Stimulated activated CD8-positive, alpha-beta memory T cell treated with anti-CD3 and anti-CD28 coated beads, Interleukin-15, amount 100 ng/mL, for 4 hours (primary cell): Measurements from ENCODE around the gene KDM4C.
"Not testable (repeated sequence)": the region's sequence is repeated elsewhere in the genome, so short reads cannot be mapped to it uniquely, and the experiment has no call there.

Experiments used
- DNase-seq, 2 donors: peaks; one replicate each; pipeline ENCODE4 v3.0.0-alpha.2; 2020; ENCODE audit warnings: low read depth in 2 of 2

The KDM4C gene

DNA sequence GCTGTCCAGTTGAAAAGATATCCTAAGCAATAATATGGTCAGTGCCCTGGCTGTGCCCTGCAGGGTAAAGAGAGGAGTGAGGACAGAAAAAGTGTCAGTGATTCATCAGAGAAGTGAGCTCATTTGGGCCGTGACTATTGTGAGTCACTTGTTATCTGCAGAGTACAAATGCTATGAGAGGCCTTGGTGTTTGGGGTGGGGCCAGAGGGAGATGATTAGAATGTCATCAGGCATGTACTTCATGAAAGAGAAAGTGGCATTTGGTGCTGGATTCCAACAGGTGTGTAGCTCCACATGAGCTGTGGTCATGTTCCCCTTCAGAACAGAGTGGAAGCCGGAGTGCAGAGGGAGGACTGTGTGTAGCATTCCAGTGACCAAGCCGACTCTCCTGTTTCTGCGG, 174.1 kb downstream of the KDM4C start:
- peak in 1 of 2 donors; percentile 11 for DNase-seq

DNA sequence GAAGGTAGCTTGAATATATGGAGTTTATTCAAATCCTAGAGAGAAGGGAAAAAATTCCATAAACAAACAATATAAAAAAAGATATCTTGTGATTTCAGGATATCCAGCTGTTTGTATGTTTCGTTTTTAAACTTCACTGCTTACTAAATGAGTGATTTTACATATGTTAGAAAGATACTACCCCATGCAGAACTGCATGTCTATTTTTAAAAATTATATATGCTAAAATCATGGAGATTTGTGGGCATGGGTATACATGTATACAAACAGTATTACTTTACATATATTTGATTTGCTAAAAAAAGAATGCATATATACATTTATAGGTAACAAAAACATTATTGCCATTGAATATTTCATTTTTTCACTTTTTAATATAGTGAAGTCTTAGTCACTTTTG, 178.3 kb downstream of the KDM4C start:
- no peak for DNase-seq

DNA sequence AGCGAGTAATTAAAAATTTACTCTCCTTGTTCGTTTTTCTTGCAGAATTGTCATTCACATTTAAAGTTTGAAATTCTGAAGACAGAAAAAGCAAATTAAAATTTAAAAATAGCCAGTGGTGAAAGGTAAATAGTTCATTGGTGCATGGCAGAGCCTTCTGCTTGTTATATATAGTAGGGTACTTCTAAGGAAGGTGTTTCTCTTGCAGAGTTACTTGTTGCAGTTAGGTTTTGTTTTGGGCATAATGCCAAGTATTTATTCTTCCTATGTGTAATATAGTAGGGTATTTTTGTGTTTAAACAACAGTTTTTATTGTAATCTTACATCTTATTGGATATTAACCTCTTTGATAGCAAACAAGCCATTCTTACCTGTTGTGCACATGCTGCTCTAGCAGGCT, 179.4 kb downstream of the KDM4C start:
- DNase-seq = no peak

DNA sequence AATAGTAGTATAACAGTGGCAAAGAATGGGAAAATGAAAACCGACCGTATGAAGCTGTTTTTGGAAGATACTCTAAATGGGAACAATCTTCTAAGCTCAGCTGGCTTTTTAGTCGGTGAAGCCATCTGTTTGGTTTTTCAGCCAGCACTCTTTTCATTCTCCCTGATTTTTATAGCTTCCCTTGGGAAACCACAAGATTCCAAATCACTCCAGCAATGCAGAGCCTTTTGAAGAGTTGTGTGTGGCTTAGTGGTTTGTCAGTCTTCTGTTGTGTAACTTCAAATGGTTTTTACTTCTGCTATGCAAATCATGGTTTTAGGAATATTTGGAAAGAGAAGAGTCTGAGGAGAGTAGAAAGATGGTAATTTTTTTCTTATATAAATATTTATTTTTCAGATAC, 180.7 kb downstream of the KDM4C start:
- DNase-seq = no peak

DNA sequence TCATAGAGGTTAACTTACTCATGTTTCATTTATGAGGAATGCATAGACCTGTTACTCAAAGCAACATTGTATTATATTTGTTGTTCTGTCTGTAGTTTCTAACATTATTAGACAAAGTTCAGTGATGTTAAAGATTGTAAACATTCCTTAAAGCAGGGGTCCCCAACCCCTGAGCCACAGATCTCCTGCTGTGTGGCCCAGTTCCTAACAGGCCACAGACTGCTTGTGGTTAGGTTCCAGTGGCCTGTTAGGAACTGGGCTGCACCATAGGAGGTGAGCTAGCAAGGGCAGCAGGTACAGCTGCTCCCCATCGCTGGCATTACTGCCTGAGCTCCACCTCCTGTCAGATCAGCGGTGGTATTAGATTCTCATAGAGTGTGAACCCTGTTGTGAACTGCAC, 181.1 kb downstream of the KDM4C start:
- no peak for DNase-seq

DNA sequence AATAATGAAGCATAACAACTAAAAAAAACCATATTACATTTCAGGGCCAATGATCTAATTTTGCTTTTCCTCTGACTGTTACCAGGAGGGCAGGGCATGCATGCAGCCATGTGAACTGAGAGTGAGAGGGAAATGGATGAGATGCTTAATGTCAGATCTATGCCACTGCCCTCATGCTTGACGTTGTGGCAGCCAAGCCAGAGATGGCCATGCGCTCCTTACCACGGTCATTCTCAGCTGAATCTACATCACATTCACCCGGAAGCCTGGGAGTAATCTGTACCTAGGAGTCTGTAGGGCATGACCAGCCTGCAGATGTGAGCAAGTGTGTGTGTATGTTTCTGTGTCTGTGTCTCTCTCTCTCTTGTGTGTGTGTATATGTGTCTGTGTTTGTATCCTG, 183.7 kb downstream of the KDM4C start:
- no peak for DNase-seq

DNA sequence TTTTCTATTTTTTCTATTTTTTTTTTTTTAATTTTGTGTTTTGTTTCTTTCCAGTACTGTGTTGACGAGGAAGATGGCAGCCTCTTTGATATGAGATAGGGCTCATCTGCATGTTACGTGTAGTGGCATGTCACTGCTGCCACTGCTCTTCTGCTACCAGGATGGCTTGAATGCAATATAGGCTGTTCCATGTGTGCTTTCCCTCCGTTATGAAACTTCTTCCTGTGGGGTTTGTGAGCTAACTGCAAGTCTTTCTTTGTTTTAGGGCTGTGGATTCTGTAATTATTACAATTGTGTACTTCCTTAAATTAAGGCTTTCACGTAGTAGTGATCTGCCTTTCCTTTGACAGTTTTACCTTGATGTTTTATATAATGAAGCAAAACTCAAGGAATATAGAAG, 184.6 kb downstream of the KDM4C start:
- no peak for DNase-seq

DNA sequence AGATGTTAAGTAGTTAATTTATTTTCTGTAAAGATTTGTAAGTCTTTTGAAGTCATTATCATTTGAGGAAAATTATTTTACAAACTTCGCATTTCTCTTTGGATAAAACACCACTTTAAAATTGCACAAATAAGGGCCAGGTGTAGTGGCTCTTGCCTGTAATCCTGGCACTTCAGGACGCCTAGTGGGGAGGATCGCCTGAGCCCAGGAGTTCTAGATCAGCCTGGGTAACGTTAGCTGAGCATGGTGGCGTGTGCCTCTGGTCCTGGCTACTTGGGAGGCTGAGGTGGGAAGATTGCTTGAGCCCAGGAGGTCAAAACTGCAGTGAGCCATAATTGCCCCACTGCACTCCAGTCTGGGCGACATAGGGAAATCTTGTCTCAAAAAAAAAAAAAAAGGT, 185.5 kb downstream of the KDM4C start:
- DNase-seq = no peak

DNA sequence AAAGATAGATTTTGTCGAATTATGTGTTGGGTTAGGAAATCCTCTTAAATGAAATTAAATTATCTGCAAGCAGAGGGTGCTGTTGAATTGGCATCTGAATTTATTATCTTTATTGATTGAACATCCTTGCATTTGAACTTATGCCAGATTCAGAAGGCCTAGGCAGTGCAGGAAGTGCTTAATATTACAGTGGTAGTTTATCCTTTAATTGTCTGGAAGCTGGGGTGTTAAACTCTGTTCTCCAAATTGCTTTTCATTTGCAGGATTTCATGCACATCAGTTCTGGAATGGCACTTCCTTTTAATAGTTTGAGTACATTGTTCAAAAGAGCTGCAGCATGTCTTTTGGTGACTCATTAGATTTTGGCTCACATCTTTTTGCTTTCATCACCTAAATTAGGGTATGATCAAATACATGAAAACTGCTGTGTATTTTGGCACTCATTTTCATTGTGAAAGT, 186.3 kb downstream of the KDM4C start:
- DNase-seq = no peak

DNA sequence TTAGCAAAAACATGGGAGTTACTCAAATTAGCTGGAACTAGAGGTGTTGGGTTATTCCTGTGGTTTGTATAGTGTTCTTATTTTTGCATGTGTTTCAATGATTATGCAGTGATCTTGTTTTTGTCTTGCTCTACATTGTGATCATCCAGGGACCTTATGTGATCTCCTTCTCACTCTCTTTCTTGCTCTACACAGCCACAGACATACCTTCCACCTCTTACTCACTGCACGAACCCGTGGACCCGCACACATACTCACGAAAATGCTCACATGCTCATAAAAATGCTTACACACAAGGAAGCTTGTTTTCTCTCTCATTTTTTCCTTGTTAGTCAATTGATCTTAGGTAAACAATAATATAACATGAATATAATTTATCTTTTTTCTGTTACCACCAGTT, 187.1 kb downstream of the KDM4C start:
- DNase-seq = no peak

DNA sequence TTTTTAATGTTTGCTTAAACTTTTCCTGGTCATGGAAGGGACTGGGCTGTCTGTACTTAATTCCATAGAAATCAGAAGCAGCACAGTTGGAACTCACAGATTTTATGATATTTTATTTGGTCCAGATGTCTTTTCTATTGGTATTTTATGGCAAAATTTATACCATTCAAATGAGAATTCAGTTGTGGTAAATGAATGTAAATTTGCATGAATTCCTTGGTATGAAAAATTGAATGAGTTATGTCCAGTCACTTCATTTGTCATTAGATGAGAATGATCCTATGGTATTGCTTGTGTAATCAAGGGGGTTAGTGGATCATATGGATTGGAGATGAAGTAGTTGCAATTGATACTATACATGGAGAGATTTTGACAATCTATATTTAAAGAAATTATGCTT, 188.0 kb downstream of the KDM4C start:
- DNase-seq = no peak

DNA sequence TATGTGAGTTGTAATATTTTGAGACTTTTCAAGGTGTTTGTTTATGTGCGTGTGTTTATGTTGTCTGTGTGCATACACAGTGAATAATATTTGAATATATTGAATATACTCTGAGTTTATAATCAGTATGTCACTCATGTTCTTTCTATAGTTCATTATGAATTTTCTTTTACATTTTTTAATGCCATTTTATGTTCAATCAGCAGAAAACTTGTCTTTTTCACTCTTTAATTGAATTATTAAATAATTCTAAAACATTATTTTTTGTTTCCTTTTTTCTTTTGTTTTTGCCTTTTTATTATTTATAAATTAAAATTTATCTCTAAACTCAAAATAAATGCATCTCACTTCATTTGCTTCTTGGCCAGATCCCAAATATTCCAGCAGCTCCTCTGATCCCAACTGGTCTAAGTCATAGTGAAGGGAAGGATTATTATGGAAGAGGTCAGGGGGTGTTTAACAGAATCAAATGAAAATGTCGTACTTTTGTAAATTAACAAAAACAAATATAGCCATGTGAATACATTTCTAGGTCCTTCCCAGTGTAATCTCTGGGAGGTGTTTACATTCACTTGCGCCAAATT, 188.9 kb downstream of the KDM4C start:
- no peak for DNase-seq

DNA sequence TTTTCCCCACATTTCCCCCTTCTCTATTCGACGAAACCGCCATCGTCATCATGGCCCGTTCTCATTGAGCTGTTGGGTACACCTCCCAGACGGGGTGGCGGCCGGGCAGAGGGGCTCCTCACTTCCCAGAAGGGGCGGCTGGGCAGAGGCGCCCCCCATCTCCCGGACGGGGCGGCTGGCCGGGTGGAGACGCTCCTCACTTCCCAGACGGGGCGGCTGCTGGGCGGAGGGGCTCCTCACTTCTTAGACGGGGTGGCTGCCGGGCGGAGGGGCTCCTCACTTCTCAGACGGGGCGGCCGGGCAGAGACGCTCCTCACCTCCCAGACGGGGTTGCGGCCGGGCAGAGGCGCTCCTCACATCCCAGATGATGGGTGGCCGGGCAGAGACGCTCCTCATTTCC, 191.1 kb downstream of the KDM4C start:
- not testable (repeated sequence) for DNase-seq

DNA sequence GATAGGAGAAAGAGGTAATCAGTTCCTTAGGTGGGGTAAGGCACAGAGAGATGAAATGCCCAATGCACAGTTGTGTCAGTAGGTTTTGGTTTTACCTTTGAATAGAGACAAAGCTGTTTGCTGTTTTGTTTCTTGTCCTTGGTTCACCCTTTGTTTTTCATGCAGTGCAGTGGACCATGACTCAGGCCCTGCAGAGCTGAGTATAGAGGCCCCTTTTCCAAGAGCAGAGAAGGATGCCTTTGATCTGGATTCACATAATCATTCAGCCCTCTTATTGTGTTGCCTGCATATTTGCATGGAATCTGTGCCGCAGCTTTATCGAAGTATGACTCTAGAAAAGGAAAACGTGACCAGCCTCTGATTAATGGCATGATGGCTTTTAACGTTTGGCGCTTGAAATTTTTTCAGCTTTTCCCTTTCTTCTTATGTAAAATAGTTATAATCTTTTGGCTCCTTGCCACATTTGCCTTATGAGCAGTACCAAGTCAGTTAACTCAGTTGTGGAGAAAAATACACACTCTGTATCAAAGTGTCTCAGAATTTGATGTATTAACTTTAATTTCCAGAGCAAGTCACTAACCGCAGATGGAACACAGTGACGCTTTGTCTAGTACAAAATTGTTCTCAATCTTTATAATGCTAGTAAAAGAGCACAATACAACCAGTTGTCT, 197.6 kb downstream of the KDM4C start:
- DNase-seq = no peak

DNA sequence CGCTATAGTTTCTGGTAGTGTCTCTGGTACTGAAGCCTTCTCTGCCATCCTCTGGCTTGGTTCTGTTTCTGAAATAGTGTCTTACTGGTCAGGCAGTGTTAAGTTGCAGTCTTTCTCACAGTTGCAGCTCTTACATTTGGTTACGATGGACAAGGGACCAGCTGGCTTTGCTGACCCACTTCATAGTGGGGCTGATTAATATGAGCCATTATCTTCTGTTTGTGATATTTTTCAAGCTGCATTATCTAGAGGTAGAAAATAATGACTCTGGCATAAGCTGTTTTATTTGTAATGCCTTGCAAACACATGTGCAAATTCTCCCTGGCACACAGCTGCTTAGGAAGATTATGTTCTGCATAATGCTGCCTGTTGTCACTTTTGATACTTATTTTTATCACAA, 199.1 kb downstream of the KDM4C start:
- no peak for DNase-seq

DNA sequence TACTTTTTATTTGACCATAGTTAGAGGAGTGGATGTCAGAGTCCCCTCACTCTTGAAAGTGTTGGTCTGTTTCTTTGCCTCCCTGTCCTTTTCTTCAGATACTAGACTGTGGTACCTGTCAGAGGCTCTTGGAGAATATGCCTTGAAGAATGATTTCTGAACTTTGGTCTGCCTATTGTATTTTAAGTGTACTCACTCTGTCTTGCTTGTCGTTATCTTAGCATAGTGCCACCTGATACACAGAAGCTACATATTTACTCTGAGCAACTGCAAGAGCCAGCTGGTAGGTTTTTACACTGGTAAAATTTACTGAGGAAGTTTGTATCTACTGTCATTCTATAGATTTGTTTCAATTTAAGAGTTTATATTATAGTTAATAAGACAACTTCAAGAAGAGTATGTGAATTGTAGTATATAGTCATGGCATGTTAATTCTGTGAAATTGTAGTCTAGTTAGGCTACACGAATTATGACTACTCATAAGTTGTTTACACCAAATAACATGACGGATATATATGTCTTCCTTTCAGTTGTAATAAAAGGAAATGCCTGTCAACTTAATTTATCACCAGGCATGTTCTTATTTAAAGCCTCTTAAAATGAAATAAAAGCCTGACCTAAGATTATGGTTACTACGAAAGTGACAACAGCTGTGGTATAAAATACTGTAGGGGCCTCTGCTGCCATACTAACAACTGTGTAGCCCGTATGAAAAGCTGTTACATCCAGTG, 201.7 kb downstream of the KDM4C start:
- no peak for DNase-seq

DNA sequence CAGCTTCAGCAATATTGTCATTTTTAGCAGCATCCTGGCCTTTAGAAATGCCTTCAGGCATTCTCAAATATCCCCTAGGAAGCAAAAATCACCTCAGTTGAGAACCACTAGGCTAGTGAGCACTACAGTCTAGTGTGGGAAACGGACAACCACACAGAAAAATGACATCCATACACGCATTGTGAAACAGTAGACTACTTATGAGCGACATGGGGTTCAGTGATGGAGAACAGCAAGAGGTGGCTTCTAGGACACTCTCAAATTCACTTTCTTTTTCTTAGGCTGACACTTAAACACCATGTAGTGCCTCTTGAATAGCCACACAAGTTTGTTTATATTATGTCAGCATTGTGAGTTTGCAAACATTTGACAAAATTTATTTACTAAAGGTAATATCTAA, 203.0 kb downstream of the KDM4C start:
- no peak for DNase-seq

DNA sequence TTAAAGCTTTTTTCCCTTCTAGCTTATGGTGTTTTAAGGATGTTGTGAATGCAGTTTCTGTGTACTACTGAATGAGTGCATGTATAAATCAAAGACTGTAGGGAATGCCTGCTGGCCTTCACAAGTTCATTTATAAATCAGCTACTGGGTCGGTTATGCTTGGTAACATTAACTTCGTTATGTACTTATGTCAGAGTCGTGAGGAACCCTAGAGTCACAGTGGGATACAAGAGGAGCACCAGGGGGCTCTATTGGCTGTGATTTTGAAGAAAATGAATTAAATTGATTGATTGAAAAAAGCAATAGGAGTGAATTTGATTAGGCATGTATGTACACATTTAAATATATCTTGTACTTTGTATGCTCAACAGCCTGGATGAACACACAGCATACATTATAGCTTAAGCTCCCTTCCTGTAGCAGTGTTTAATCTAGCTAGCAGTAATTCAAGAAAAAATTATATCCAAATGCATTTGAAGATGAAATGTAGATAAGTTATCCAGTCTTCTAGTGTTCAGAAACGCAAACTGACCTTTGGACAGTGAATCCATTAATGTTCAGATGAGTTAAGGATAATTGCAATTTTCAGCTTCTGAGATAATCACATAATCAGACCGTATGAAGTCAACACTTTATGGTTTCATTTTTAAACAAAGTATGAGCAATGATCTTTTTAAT, 204.2 kb downstream of the KDM4C start:
- no peak for DNase-seq

DNA sequence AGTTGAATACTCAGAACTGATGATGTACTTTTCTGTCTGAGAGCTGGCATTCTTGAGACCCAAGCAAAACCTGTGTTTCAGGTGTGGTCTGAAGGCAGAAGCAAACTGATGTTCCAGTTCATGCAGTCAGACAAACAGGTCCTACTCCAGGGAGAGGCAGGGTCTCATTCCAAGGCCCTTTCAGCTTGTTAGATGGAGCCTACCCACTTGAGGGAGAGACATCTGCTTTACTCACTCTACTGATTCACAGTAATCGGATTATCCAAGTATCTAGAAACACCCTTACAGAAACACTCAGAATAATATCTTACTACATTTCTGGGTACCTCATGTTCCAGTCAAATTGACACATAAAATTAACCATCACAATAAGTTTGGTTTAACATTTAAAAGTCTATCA, 207.8 kb downstream of the KDM4C start:
- DNase-seq = no peak

DNA sequence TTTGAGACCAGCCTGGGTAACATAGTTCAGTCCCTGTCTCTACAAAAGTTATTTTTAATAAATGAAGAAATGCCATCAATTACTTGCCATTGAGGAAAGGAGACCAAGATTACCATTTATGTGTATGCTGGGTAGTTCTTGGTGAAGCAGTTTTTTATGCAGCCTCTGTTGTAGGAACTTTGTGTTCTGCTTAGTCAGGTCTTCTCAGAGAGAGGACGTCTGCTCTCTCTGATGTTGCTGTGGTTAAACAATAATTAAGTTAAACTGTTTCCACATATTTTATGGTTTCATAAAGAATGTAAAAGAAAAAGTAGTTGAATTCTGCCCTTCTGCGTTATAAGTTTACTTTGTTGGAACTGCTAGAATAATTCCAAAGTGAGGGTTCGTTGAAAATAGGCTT, 210.5 kb downstream of the KDM4C start:
- no peak for DNase-seq

DNA sequence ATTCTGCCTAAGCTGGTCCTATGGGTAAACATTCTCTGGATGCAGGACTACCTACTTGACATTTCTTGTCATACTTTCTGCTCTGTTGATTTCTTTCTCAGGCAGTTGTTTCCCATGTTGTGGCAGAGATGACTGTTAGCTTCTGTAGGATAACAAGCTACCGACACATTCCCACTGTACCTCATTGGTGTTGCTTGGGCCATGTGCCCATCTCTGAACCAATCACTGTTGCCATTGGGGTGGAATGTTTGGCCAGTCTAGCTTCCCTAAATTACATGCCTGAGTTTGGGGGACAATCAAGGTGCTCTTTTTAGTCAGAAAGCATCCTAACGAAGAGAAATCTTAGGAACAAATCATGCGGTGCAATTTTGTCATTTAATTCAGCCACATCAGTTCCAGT, 212.0 kb downstream of the KDM4C start:
- DNase-seq = no peak

DNA sequence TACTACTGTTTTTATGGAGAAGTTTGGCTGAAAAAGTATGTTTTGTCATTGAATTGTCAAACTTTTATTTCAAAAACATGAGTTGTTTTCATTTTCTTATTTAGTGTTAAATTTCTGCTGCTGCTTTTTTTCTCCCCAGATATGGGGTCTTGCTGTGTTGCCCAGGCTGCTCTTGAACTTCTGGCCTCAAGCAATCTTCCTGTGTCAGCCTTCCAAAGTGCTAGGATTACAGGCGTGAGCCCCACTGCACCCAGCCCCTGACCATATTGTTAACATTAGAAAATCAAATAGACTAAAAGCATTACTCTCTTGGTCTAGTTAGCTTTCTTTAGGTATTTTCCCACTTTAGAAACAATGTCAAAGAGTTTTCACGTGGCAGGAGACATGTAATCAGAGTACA, 215.3 kb downstream of the KDM4C start:
- DNase-seq = no peak

DNA sequence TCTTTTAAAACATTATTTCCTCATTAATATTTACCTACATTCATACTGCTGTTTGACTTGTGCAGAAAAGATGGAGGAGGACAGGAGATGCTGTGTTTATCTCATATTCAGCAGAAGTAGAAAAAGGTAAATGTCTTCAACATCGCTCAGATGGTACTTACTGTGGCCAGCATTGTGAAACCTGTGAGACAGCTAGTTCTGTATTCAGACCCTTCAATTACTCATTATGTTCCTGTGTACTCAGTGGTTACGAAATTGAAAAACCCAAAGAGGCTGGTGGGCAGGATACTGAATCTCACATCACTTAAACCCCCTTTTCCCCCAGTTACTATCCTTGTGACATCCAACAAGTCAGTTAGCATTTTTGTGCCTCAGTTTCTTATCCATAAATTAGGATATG, 216.0 kb downstream of the KDM4C start:
- DNase-seq = no peak
